ENCODE results near the gene HCN1.
"Not testable (repeated sequence)": the region's sequence is repeated elsewhere in the genome, so short reads cannot be mapped to it uniquely, and the experiment has no call there.

HCN1 gene

DNA sequence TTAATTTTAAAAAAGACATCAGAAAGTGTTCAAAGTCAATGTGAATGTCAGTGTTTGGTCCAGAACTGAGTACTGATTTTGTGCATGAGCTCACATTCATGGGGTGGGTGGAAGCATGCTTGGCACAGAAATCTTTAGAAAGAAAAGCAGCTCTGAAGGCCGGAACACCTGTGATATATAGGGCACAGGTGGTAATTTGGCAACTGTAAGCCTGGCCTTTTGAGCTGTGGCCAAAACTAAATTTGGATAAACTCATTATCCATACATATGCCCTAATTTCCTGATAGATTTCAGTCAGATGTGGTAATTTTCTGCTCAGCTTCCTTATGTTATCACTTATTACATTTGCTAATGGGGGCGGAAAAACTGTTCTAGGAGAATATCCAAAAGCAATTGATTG lies 211.4 kb downstream of the HCN1 start:
- intact Hi-C loops (cut with DNase I) = no loop called here

DNA sequence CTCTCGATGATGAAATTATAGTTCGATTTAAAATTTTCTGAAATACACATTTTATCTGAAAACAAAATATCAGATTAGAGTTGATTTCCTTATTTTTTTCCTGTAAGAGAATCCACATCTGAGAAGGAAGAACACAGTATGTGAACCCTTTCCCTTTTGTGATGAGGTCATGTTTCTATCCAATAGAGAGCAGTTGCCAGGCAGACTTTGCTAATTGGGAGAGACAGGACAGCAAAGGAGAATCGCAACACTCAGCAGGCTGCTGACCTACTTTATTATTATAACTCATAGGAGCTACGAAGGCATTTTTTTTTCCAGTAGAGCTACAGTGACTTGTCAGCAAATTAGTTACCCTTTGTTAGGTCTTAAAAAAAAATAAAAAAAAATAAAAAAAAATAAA lies 242.1 kb downstream of the HCN1 start:
- peak in 24 of 42 donors; percentile 3 to 78 (median 26) for DNase-seq

More for the DNA sequence above, 211.4 kb downstream of the HCN1 start:
- DNase-seq = no peak

DNA sequence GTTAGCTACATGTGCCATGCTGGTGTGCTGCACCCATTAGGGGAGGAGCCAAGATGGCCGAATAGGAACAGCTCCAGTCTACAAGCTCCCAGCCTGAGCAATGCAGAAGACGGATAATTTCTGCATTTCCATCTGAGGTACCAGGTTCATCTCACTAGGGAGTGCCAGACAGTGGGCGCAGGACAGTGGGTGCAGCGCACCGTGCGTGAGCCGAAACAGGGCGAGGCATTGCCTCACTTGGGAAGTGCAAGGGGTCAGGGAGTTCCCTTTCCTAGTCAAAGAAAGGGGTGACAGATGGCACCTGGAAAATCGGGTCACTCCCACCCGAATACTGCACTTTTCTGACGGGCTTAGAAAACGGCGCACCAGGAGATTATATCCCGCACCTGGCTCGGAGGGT lies 251.3 kb downstream of the HCN1 start:
- intact Hi-C loops (cut with DNase I); DNase-seq: not testable (repeated sequence)

More for the DNA sequence above, 242.1 kb downstream of the HCN1 start:
- intact Hi-C loops (cut with DNase I) = no loop called here

DNA sequence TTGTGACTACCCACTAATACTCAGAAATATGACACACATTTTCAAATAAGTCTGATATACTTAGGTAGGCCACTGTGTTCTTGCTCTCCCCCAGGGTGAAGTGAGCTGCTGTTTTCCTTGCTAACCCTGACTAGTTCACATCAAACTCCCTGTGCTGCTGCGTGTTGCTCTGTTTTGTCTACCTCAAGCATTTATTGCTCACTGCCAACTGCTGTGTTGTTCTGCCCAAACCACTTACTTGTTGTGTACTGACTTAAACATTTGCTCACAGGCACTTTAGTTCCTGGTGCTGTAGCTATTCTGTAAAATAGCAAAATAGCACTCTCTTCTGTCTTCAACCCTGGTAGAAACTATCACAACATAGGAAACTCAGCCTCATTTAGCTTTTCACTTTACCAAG lies 255.7 kb downstream of the HCN1 start:
- DNase-seq = no peak
- intact Hi-C loops (cut with DNase I) = no loop called here

DNA sequence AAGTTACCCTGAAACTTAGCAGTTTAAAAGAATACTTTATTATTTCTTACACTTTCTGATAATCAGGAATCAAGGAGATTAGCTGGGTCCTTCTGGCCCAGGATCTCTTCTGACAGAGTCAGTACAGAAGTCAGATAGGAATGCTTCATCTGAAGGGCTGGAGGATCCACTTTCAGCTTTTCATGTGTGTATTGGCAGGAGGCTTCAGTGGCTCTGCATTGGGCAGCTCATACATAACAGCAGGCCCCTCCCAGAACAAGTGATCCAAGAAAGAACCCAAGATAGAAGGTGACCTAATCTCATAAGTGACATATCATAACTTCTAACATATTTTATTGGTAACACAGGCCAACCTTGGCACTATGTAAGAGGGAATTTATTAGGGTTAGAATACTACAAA lies 258.4 kb downstream of the HCN1 start:
- intact Hi-C loops (cut with DNase I) = no loop called here
- DNase-seq = no peak

DNA sequence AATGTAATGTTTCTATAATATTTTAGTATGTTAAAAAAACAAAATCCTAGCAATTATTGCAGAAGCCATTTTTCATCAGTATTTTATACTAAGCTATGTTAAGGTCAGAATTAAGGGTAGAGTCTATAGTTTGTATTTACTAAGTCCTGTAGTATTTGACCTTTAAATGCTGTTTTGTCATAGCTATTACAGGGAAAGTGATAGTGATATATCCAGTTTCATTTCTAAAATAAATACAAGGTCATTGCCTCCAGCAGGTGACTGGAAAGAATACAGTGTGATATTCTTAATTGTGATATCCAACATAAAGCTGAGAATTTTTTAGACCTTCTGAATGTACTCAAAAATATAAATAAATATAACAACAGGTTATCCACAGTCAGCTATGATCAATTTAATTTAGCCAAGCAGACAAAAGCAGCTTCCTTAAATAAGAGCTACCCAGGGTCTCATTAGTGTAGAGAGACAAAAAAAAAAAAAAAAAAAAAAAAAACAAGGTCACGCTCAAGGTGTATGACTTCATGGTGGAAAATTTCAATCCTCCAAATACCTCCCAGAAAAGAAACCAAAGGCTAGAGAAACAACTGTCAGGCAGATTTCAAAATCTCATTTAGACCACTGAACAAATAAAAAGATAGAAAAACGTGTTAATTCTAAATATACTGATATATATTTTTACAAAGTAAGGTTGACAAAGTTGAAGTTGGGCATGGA lies 278.7 kb downstream of the HCN1 start:
- no peak for DNase-seq
- intact Hi-C loops (cut with DNase I) = no loop called here

DNA sequence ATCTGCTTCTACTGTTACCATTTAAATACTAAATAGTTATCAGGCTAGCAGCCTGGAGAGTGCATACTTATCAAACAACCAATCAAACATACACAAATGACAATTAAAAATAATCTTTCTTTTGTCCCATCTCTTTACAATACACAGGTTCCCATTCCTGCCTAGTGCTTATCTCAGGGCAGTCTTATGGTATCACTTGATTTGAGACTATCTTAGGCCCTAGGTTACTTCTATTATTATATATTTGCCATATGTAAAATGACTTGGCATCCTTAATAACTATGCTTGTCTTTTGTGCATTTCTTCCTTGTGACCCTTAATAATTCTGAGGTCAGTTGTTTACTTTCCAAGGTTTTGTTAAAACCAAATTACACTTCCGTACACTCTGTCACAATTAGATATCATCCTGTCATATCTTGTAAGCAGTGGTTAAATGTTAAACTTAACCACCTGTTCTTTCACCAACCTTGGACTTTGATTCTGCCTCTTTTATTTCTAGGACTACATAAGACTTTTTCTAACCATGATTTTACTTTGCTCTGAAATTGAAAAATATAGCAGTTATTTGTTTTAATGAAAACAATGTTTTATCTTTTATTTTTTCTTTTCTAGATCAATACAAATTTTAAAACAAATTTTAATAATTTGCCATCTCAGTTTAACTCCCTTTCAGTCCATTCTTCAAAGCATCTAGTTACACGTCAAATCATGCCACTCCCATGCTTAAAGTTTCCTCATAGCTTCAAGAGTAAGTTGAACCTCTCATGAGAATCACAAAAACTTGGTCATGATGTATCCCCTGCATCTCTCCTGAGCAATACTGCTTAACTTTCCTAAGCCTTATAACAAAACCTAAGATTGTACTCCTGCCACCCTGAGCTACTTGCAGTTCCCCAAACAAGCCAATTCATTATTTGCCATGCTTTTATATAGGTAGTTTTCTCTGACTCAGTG lies 281.3 kb downstream of the HCN1 start:
- DNase-seq = no peak
- intact Hi-C loops (cut with DNase I) = no loop called here

DNA sequence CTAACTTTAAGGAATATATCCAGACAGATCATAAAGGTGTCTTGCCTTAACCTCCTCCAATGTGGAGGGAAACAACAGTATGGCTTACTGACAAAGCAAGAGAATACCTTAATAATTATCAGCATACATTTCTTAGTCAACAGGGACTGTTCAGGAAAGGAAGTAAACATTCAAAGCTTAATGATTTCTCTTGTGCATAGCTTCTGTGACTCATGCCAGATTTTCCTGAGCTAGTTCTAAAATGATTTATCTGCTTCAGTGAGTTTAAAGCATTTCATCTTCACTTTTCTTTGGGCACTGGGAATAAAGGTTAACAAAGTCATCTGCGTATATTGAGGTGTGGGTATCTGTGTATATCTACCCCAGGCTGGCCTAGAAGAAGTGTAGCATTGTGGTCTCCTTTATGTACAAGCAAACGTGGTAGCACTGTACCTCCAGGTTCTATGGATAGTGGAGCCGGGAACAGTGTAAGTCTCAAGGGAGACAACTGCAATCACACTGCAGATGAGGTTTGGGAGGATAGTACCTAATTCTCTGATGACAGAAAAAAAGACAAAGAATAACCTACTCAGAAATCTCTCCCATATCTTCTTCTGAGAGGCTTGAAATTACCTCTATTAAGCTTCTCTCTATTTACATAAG lies 284.1 kb downstream of the HCN1 start:
- DNase-seq = no peak
- intact Hi-C loops (cut with DNase I) = no loop called here

DNA sequence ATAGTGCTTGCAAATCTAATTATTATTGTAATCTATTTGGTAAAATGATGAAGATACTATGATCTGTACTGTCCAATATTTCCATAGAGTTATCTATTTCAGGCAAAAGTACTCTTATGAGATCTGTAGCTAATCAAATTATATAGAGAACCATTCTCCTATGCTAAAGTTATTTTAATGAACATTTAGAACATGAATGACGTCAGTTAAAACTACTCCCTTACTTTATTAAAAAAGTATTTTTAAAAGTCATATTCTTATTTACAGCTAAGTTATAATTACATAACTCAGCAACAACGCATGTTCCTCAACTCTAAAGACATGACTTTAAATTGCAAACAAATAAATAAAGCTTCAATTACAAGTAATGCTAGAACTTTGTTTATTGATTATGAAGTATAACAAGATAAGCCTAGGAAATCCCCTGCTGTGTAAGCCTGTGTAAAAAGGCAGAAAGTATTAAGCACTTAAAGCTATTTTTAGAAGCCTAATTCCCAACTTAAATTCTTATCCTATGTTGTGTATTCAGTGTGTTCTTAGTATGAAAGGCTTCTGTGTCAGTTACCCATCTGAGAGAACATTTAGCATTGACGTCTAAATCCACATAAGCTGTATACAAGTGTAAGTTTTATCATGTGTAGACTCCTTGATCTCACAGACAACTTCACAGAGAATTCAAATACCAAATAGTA lies 285.7 kb downstream of the HCN1 start:
- intact Hi-C loops (cut with DNase I) = no loop called here
- no peak for DNase-seq

DNA sequence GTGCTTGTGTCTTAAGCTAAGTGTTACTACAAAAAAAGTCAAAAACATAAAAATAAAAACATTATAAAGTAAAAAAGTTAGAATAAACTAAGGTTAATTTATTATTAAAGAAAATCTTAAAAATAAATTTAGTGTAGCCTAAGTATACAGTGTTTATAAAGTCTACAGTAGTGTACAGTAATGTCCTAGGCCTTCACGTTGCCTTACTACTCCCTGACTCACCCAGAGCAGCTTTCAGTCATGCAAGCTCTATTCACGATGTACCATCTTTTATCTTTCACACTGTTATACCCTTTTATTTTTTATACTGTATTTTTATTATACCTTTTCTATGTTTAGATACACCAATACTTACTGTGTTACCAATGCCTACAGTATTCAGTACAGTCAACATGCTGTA lies 288.1 kb downstream of the HCN1 start:
- intact Hi-C loops (cut with DNase I) = no loop called here
- no peak for DNase-seq

DNA sequence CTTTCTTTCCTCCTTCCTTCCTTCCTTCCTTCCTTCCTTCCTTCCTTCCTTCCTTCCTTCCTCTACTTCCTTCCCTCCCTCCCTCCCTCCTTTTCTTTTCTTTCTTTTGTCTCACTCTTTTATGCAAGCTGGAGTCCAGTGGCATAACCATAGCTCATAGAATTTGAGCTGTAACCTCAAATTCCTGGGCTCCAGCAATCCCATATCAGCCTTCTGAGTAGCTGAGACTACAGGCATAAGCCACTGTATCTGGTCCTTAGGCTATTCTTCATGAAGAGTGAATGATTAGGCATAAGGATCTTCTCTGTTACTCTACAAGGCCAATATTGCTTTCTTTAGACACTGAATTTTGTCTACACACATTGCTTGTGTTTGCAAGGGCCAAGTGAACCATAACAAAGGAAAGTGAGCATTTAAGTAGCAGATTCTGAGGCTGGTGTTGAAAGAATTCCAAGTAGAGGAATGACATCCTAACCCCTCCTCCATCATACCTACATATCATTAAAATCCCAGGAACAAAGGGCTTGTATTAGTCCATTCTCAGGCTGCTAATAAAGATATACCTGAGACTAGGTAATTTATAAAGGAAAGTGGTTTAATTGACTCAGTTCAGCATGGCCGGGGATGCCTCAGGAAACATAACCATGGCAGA lies 293.2 kb downstream of the HCN1 start:
- intact Hi-C loops (cut with DNase I) = no loop called here
- DNase-seq = no peak

DNA sequence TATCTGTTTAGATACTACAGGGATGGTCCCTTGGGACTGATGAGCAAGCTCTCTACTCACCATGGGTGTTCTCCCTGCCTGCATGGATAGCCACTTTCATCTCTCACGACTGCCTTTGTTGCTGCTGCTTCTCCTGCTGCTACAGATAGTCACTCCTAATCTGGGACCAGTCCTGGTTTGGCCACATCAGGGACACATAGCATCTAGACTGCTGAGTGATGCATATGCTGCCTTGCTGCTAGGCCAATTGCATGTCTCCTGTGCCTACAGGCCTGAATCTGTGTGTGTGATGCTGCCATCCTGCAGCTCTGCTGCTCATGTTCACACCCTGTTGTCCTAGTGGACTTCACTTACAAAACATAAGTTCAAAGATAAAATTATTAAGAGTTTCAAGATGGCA lies 297.1 kb downstream of the HCN1 start:
- intact Hi-C loops (cut with DNase I) = no loop called here

DNA sequence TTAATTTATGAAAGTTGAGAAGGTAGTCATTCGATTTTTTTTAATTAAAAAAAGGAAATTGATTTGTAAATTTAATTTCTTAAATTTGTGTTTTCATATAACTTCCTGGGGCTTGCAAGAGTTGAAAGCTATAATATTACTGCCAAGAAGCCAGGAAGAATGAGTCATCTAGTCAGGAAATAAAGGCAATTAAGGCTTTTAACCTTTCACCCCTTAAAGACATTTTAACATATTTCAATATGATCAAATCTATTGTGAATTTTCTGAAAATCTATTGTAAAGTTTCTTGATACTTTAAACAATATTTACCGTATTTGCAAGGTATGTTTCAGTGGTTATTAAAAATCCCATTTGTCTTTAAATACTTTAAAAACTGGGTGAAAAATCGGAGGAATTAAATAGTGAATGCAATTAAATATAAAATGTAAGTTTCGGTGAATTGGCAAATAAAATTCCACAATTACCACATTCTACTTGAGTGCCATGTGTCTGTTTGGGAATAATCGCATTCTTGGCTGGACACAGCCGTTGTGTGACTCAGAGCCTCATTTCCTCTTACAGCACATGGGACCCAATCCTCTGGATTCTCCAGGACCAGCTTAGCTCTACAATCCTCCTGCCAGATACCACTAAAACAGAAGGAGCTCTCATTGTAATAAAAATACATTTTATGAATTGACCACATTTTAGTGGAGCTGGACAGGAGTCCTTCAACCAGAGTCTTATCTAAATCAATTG lies 310.7 kb downstream of the HCN1 start:
- DNase-seq = no peak

More for the DNA sequence above, 297.1 kb downstream of the HCN1 start:
- no peak for DNase-seq

DNA sequence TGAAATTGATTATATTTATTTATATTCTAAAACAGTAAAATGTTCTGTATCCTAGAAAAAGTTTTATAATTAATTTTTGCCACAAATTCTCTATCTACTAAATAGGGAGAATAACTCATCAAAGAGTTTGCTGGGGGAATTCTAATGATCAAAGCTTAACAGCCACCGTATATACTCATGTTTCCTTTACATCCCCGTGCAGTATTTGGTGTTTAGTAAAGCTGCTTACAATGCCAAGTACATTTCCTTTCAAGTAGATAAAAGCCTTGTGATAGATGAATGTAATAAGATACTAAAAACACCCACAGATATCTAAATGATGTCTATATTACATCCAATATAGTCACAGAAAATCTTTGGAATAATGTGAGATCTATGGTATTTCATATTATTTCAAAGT lies 312.2 kb downstream of the HCN1 start:
- DNase-seq = no peak
- intact Hi-C loops (cut with DNase I) = no loop called here

More for the DNA sequence above, 310.7 kb downstream of the HCN1 start:
- intact Hi-C loops (cut with DNase I) = no loop called here

DNA sequence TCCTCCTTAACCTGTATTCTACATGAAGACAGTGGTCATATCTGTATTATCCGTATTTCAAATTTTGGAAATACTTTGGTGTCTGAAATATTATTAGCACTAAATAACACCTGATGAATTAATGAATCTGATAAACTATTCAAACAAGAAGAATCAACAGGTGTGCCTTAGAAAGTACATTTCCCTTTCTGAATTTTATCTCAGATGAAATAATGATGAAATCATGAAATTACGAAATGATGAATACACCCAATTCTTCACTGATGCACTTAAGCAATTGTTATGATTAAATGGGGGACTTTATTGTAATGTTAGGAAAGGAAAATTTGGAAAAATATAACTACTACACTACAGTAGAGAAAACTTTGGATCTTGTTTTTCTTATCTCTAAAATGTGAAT lies 313.6 kb downstream of the HCN1 start:
- DNase-seq = no peak
- intact Hi-C loops (cut with DNase I) = no loop called here

DNA sequence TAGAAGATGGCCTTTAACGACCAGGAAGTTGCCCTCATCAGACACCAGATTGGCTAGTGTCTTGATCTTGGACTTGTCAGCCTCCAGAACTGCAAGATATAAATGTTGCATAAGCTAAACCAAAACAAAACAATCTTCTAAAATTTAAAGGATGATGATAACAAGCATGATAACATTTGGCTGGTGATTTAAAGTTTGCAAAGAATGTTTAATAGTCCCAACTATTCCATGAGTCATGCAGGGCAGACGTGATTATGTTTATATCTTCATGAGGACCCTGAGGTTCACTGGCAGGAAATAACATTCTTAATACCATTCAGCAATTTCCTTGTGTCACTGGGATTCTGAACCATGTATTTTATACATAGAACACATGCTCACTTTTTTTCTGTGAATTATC lies 319.8 kb downstream of the HCN1 start:
- intact Hi-C loops (cut with DNase I) = no loop called here
- no peak for DNase-seq

DNA sequence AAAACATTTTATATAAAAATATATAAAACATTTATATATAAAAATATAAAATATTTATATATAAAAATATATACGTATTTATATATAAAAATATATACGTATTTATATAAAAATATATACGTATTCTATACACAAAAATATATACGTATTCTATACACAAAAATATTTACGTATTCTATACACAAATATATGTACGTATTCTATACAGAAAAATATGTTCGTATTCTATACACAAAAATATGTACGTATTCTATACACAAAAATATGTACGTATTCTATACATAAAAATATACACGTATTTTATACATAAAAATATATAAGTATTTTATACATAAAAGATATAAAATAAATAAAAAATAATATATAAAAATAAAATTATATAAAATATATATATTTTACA lies 323.6 kb downstream of the HCN1 start:
- intact Hi-C loops (cut with DNase I) = no loop called here
- DNase-seq = no peak

DNA sequence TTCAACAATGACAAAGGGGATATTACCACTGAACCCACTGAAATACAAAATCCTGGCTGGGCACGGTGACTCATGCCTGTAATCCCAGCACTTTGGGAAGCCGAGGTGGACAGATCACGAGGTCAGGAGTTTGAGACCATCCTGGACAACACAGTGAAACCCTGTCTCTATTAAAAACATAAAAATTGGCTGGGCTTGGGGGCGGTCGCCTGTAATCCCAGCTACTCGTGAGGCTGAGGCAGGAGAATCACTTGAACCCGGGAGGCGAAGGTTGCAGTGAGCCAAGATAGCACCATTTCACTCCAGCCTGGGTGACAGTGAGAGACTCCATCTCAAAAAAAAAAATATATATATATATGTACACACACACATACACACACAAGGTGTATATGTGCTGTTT lies 324.8 kb downstream of the HCN1 start:
- intact Hi-C loops (cut with DNase I); DNase-seq: not testable (repeated sequence)
